ENCODE results near the gene SLC6A11. TPM values are rescaled to one million over a fixed set of nuclear protein-coding genes. Genes with fewer than 3 reads are reported as not detected.

SLC6A11 gene
- total RNA-seq, 4 donors from 2014 or later = 0.30 to 0.44 (median 0.42) TPM; not detected in 1

DNA sequence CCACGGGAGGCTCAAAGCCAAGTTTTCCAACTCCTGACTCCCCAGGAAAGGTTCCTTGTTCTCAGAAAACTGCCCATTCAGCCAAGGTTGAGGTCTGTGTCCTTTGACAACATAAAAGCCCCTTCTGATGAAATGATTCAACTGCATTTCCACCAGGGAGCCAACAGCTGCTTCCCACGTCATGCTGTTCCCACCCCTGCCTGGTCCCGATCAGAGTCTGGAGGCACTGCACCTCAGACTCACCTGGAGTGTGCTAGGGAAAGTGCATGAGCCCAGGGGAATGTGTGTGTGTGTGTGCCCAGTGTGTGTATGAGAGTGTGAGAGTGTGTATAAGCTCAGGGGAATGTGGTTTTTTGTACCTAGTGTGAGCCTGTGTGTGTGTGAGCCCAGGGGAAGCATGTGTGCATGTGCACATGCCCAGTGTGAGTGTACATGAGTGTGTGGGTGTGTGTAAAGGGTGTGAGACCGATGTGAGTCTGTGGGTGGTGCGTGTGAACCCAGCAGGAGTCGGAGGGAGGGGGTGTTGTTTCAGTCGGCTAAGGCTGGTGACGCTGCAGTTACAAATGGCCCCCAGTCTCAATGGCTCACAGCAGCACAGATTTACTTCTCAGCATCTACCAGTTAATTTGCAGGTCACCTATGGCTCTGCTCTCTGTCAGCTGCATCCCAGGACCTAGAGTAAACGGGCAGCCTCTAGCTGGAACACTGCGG lies 156.2 kb downstream of the SLC6A11 start:
- TF ChIP-seq POLR2A (IDR thresholded peaks at IDR 0.05) (no peak), EP300 (IDR thresholded peaks at IDR 0.05) (no peak)
- TF ChIP-seq, protein P1, sequence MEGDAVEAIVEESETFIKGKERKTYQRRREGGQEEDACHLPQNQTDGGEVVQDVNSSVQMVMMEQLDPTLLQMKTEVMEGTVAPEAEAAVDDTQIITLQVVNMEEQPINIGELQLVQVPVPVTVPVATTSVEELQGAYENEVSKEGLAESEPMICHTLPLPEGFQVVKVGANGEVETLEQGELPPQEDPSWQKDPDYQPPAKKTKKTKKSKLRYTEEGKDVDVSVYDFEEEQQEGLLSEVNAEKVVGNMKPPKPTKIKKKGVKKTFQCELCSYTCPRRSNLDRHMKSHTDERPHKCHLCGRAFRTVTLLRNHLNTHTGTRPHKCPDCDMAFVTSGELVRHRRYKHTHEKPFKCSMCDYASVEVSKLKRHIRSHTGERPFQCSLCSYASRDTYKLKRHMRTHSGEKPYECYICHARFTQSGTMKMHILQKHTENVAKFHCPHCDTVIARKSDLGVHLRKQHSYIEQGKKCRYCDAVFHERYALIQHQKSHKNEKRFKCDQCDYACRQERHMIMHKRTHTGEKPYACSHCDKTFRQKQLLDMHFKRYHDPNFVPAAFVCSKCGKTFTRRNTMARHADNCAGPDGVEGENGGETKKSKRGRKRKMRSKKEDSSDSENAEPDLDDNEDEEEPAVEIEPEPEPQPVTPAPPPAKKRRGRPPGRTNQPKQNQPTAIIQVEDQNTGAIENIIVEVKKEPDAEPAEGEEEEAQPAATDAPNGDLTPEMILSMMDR (IDR thresholded peaks at IDR 0.05) = no peak
- Histone ChIP-seq H3K27me3 (no peaks in the 10 kb centered on the region), H3K9me3 (no peaks in the 10 kb centered on the region), H3K4me1 (no peaks in the 10 kb centered on the region), H3K36me3 (no peaks in the 10 kb centered on the region), H3K27ac (no peak overlapping the region), H3K4me3 (no peak overlapping the region)
- WGBS, 2 donors = 22 to 37% methylated on average over 10 of the region's 10 CpGs
- DNase-seq (ENCODE audit: low spot score in 2 of 2) = no peak

- no peaks in the 10 kb centered on the region for H3K27me3 ChIP-seq
- no peak for TF ChIP-seq EP300 (IDR thresholded peaks at IDR 0.05)
- TF ChIP-seq, protein P1 (IDR thresholded peaks at IDR 0.05) = no peak
- TF ChIP-seq POLR2A (IDR thresholded peaks at IDR 0.05) = no peak
- no peaks in the 10 kb centered on the region for H3K9me3 ChIP-seq
- 73% methylated on average over 13 of the region's 13 CpGs for WGBS, 2 donors
- H3K27ac ChIP-seq = no peak overlapping the region
- no peaks in the 10 kb centered on the region for H3K4me1 ChIP-seq
- H3K36me3 ChIP-seq = no peaks in the 10 kb centered on the region
- H3K4me3 ChIP-seq = no peak overlapping the region
- DNase-seq (ENCODE audit: low spot score in 2 of 2) = no peak
Observed at GRCh38 chr3:10973046-10973595, 157.1 kb downstream of the SLC6A11 start.

- 87 to 88% methylated on average over 7 of the region's 7 CpGs for WGBS, 2 donors
- H3K4me1 ChIP-seq = no peaks in the 10 kb centered on the region
- no peaks in the 10 kb centered on the region for H3K9me3 ChIP-seq
- no peak overlapping the region for H3K4me3 ChIP-seq
- TF ChIP-seq EP300 (IDR thresholded peaks at IDR 0.05) = no peak
- no peak for TF ChIP-seq POLR2A (IDR thresholded peaks at IDR 0.05)
- TF ChIP-seq, protein P1 (IDR thresholded peaks at IDR 0.05) = no peak
- DNase-seq (ENCODE audit: low spot score in 2 of 2) = no peak
- H3K36me3 ChIP-seq = no peaks in the 10 kb centered on the region
- H3K27ac ChIP-seq = no peak overlapping the region
- H3K27me3 ChIP-seq = no peaks in the 10 kb centered on the region
Observed at GRCh38 chr3:10974131-10974530, 158.1 kb downstream of the SLC6A11 start.

DNA sequence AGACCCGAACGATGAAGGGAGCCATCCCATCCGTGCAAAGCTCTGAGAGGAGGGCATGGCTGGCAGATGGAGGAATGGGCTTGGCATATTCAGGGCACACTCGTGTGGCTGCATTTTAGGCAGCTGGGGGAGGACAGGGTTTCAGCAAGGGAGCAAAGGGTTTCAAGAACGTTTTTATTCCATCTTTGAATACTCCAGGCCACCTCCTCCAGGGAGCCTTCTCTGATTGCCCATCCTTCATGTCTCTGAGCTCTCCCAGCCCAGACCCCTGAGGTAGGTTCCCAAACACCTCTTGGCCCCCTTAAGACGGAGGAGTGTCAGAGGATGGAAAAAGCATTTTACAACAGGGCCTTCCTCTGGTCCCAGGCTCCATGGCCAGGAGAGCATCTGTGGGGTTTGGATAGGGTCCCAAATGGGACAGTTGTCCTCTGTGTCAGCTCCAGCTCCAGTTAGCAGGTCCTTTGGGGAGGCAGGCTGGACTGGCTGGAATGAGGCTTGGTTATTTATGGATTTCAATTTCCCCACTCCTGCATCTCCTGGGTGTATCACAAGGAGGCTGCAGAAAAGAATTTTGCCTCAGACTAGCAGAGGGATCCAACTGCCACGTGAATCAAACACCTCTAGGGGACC lies 158.8 kb downstream of the SLC6A11 start:
- no peaks in the 10 kb centered on the region for H3K36me3 ChIP-seq
- TF ChIP-seq POLR2A (IDR thresholded peaks at IDR 0.05) (no peak), EP300 (IDR thresholded peaks at IDR 0.05) (no peak)
- TF ChIP-seq, protein P1 (IDR thresholded peaks at IDR 0.05) = no peak
- no peaks in the 10 kb centered on the region for H3K4me1 ChIP-seq
- WGBS, 2 donors = 72 to 76% methylated on average over 7 of the region's 7 CpGs
- no peaks in the 10 kb centered on the region for H3K9me3 ChIP-seq
- H3K4me3 ChIP-seq = no peak overlapping the region
- no peaks in the 10 kb centered on the region for H3K27me3 ChIP-seq
- DNase-seq (ENCODE audit: low spot score in 2 of 2) = no peak
- no peak overlapping the region for H3K27ac ChIP-seq

DNA sequence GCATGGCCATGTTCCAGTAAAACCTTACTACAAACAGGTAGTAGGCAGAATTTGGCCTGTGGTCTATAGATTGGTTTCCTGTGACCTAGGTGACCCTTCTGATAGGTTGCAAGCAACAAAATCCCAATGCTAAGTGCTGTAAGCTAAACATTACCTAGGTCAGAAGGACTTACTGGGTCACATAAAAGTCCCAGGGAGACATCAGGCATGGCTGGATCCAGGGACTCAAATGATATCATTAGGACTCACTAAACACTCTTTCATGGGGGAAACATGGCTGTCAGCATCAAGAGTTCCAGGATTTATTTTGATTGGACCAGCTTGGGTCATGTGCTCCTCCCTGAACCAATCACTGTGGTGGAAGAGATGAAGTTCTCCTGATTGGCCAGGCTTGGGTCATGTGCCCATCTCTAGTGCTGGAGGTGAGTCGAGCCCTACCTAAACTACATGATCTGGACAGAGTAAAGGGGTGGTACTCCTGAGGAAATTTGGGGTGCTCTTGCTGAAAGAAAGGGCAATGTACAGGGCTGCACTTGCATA lies 159.7 kb downstream of the SLC6A11 start:
- TF ChIP-seq EP300 (IDR thresholded peaks at IDR 0.05) (no peak), POLR2A (IDR thresholded peaks at IDR 0.05) (no peak)
- TF ChIP-seq, protein P1 (IDR thresholded peaks at IDR 0.05) = no peak
- H3K27me3 ChIP-seq = no peaks in the 10 kb centered on the region
- H3K27ac ChIP-seq = no peak overlapping the region
- H3K4me1 ChIP-seq = no peaks in the 10 kb centered on the region
- WGBS, 2 donors = 94 to 100% methylated on average over 1 of the region's 1 CpG
- H3K4me3 ChIP-seq = no peak overlapping the region
- no peaks in the 10 kb centered on the region for H3K9me3 ChIP-seq
- H3K36me3 ChIP-seq = no peaks in the 10 kb centered on the region
- no peak for DNase-seq (ENCODE audit: low spot score in 2 of 2)

Measured in tibial nerve (tissue), 4 donors.